ENCODE measurements around the gene MTFR1L.
A peak's percentile ranks its signal among the peaks of the same experiment; 100 is the strongest.

MTFR1L gene

DNA sequence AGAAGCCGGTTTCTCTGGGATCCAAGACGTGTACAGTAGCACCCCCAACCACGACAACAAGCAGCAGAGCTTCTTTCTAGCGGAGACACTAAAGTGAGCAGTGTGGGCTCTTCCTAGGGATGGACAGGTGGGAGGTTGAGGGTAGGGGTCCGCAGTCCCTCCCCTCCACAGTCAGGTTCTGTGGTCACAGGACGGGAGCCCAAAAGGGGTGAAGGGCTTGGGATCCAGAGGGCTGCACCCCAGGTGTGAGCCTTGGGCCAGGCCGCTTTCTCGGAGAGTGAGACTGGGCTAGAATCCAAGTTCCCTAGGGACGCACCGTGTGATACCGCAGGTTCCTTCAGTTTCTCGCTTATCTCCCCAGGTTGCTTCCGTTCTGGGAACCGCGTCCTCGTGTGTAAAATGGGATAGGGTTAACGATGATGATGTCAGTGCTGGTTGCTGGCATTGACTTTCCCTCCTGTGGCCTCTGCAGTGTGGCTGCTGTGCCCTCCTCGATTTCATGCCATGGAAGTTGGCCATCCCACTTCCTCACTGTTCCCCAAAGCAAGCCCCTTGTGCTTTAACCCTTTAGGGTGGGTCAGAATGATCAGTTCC is 37.0 kb upstream of the MTFR1L start:
- no peaks in the 10 kb centered on the region for H3K36me3 Mint-ChIP-seq (ENCODE audit: low read depth)
- DNase-seq (ENCODE audit: low spot score), result no peak
- peaks cover 21% of the 10 kb centered on the region for H3K27me3 Mint-ChIP-seq (ENCODE audit: low read depth)
- H3K4me3 Mint-ChIP-seq, result no peak overlapping the region
- no peak overlapping the region for H3K27ac Mint-ChIP-seq
- H3K4me1 Mint-ChIP-seq (ENCODE audit: low read depth), result no peaks in the 10 kb centered on the region
- no peaks in the 10 kb centered on the region for H3K9me3 Mint-ChIP-seq

DNA sequence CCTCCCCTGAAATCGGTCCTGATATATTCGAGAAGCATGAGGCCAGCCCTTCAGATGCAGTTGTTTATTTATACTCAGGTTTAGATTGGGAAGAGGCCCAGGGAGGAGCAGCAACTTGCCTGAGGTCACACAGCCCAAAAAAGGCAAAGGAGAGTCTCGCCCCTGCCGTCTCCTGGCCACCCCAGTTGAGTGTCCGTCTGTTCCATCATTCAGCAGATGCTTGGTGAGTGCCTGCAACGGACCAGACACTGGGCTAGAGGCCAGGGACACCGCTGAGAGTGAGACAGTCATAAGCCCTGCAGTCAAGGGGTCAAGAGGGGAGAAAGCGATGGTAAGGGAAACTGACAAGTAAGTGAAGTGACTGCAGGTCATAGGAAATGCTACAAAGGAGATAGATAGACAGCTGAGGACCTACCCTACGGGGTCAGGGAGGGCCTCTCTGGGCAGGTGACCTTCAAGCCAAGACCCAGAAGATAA is 35.1 kb upstream of the MTFR1L start:
- Mint-ChIP-seq H3K27me3 (ENCODE audit: low read depth) (peaks cover 16% of the 10 kb centered on the region), H3K36me3 (ENCODE audit: low read depth) (no peaks in the 10 kb centered on the region), H3K27ac (no peak overlapping the region), H3K4me3 (no peak overlapping the region), H3K9me3 (no peaks in the 10 kb centered on the region), H3K4me1 (ENCODE audit: low read depth) (no peaks in the 10 kb centered on the region)
- DNase-seq (ENCODE audit: low spot score), result no peak

DNA sequence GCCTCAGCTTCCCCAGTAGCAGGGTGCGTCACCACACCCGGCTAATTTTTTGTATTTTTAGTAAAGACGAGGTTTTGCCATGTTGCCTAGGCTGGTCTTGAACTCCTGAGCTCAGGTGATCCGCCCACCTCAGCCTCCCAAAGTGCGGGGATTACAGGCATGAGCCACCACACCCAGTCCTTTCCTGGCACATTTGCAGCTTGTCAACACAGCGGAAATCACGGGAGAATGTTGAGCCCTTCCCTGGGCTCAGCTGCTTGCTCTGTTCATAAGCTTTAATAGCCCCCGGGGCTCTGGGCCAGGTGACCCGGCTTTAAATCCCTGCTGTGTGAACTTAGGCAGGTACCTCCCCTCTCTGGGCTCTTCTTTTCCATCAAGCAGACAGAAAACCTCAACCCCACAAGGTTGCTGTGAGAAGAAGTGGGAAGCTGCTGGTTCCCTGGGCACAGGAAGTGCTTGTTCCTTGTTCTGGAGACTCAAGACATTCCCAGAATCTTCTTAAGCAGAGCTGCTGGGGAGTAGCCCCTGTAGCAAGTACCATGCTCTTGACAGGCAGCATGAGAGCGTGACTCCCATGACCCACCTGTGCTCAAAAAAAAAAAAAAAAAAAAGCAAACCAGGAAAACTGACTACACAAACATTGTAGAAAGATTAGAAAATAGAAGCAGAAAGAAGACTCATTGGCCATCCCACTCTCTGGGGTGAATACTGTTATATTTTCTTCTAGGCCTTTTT is 34.3 kb upstream of the MTFR1L start:
- H3K9me3 Mint-ChIP-seq, result no peaks in the 10 kb centered on the region
- H3K4me3 Mint-ChIP-seq, result no peak overlapping the region
- DNase-seq (ENCODE audit: low spot score), result no peak
- no peaks in the 10 kb centered on the region for H3K36me3 Mint-ChIP-seq (ENCODE audit: low read depth)
- peaks cover 14% of the 10 kb centered on the region for H3K27me3 Mint-ChIP-seq (ENCODE audit: low read depth)
- no peak overlapping the region for H3K27ac Mint-ChIP-seq
- H3K4me1 Mint-ChIP-seq (ENCODE audit: low read depth), result no peaks in the 10 kb centered on the region

DNA sequence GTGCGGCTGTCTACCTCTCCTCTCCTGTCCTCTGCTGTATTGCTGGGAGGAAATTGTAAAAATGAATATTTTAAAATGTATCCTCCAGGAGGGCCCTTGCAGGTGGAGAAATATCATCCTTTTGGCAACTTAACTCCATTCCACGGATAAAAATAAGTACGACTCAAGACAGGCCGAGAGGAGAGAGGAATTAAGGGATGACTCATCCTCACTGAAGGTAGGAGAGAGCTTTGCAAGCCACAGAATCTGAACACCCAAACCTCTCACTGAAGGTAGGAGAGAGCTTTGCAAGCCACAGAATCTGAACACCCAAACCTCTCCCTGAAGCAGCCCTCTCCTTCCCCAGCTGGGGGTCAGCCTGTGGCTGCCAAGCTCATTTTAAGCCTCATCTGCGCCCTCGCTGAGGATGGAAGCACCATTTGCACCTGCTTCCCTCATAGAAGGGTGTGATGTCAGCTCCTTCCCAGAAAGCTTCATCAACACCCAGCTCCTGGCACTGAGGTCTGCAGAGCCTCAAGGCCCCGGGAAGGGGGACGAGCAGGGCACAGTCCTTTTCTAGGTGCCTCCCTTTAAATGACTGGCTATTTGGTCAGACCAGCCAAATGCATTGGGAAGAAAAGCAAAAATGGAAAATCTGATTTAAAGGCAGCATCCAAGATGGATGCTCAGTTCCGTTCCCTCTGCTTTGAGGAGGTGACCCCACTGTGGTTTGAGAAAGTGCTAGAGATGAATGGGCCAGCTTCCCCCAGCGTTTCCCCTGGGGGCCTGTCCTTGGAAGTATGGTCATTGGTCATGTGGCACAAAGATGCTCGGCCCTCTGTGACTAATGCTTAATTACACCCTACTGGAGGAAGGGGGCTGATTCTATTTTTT is 32.6 kb upstream of the MTFR1L start:
- no peak for DNase-seq (ENCODE audit: low spot score)
- Mint-ChIP-seq H3K27ac (no peak overlapping the region), H3K4me1 (ENCODE audit: low read depth) (no peaks in the 10 kb centered on the region), H3K27me3 (ENCODE audit: low read depth) (peaks cover 18% of the 10 kb centered on the region), H3K4me3 (no peak overlapping the region), H3K36me3 (ENCODE audit: low read depth) (no peaks in the 10 kb centered on the region), H3K9me3 (no peaks in the 10 kb centered on the region)

DNA sequence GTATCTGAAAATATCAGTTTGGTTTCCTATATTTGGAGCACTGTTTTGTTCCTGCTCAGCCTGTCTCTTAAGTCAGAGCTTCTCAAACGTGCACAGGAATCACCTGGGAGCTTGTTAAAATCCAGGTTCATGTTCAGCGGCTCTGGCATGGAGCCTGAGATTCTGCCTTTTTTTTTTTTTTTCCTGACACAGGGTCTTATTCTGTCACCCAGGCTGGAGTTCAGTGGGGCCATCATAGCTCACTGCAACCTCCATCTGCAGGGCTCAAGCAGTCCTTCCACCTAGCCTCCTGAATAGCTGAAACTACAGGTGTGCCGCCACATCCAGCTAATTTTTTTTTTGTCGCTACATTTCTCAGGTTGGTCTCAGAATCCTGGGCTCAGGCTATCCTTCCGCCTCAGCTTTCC is 32.0 kb upstream of the MTFR1L start:
- Mint-ChIP-seq H3K4me3 (no peak overlapping the region), H3K4me1 (ENCODE audit: low read depth) (no peaks in the 10 kb centered on the region), H3K27me3 (ENCODE audit: low read depth) (peaks cover 16% of the 10 kb centered on the region), H3K27ac (no peak overlapping the region), H3K36me3 (ENCODE audit: low read depth) (no peaks in the 10 kb centered on the region), H3K9me3 (no peaks in the 10 kb centered on the region)
- DNase-seq (ENCODE audit: low spot score), result no peak

DNA sequence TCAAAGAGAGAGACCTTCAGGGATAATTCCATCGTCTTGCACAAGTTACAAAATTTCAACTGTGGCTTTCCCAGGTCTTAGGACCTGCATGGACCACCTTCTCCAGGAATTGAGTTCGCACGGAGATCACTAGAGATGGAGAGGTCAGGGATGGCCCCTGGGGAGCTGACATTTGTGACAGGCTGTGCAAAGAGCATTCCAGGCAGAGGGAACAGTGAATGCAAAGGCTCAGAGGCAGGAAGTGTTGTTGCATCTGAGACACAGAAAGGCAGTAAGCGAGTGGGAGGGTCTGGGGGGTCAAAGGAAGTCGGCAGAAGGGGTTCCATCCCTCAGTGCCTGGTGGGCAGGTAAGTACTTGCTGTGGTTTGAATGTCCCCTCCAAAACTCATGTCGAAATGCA is 29.3 kb upstream of the MTFR1L start:
- no peaks in the 10 kb centered on the region for H3K36me3 Mint-ChIP-seq (ENCODE audit: low read depth)
- H3K4me3 Mint-ChIP-seq, result no peak overlapping the region
- no peaks in the 10 kb centered on the region for H3K4me1 Mint-ChIP-seq (ENCODE audit: low read depth)
- no peak for DNase-seq (ENCODE audit: low spot score)
- H3K27ac Mint-ChIP-seq, result no peak overlapping the region
- no peaks in the 10 kb centered on the region for H3K9me3 Mint-ChIP-seq
- peaks cover 28% of the 10 kb centered on the region for H3K27me3 Mint-ChIP-seq (ENCODE audit: low read depth)

DNA sequence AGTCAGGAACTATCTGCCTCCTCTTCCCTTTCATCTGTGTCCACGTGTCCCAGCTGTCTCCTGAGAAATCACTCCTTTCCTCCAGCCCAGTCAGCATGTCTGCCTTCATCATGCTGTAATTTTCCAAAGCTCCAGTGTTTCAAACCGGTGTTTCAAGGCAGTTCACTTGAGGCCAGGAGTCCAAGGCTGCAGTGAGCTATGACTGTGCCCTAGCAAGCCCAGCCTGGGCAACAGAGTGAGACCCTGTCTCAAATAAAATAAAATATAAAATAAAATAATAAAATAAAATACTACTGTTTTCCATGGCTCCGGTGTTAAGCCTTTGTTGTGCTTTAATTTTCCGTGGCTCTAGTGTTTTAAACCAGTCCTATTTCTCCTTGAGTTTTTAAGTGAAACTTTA is 27.6 kb upstream of the MTFR1L start:
- peak overlapping the region; percentile 41 for H3K27ac Mint-ChIP-seq
- peaks cover 9% of the 10 kb centered on the region for H3K4me1 Mint-ChIP-seq (ENCODE audit: low read depth)
- H3K36me3 Mint-ChIP-seq (ENCODE audit: low read depth), result no peaks in the 10 kb centered on the region
- H3K4me3 Mint-ChIP-seq, result no peak overlapping the region
- H3K9me3 Mint-ChIP-seq, result no peaks in the 10 kb centered on the region
- no peak for DNase-seq (ENCODE audit: low spot score)
- H3K27me3 Mint-ChIP-seq (ENCODE audit: low read depth), result peaks cover 40% of the 10 kb centered on the region

DNA sequence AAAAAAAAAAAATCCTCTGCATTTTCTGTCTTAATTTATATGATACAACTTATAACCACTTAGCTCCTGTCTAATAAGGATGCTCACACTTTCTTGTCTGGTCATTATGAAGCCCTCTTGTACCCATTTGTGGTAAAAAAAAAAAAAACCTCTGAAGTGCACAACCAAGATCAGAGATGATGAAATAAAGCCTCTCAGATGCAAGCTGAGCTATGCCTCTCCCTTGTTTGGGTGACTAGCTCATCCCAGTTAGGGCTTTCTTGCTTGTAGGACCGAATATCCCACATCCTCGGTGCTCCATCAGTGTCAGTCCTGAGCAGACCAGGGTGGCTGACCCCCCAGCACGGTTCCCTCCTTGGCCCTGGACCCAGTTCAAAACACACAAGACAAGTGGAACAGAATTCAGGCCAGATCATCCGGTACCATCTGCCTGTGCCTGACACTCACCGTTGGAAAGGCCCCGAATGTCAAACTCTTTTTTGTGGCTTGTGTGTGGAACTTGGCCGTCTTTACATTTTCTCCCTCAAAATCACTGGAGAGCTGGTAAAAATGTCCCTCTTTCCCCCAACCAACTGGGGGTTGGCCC is 26.1 kb upstream of the MTFR1L start:
- DNase-seq (ENCODE audit: low spot score), result no peak
- H3K36me3 Mint-ChIP-seq (ENCODE audit: low read depth), result no peaks in the 10 kb centered on the region
- peaks cover 16% of the 10 kb centered on the region for H3K4me1 Mint-ChIP-seq (ENCODE audit: low read depth)
- H3K27ac Mint-ChIP-seq, result no peak overlapping the region
- H3K9me3 Mint-ChIP-seq, result no peaks in the 10 kb centered on the region
- peaks cover 42% of the 10 kb centered on the region for H3K27me3 Mint-ChIP-seq (ENCODE audit: low read depth)
- H3K4me3 Mint-ChIP-seq, result no peak overlapping the region

DNA sequence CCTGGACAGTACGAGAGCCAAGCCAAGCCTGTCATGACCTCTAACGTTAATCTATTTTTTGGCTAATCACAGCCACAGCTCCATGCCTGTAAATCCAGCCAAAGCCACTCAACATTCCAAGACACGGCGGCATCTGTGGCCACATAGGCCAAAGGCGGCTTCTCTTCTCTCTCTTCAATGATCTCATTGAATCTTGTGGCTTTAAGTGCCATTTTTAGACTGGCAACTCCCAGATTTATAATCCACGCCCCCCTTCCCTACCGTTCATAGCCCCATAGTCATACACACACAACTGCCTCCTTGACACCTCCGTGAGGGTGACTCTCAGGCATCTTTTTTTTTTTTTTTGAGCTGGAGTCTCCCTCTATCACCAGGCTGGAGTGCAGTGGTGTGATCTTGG is 25.4 kb upstream of the MTFR1L start:
- H3K36me3 Mint-ChIP-seq (ENCODE audit: low read depth), result no peaks in the 10 kb centered on the region
- H3K27me3 Mint-ChIP-seq (ENCODE audit: low read depth), result peaks cover 42% of the 10 kb centered on the region
- no peaks in the 10 kb centered on the region for H3K9me3 Mint-ChIP-seq
- peaks cover 16% of the 10 kb centered on the region for H3K4me1 Mint-ChIP-seq (ENCODE audit: low read depth)
- H3K4me3 Mint-ChIP-seq, result no peak overlapping the region
- H3K27ac Mint-ChIP-seq, result no peak overlapping the region
- DNase-seq (ENCODE audit: low spot score), result no peak

DNA sequence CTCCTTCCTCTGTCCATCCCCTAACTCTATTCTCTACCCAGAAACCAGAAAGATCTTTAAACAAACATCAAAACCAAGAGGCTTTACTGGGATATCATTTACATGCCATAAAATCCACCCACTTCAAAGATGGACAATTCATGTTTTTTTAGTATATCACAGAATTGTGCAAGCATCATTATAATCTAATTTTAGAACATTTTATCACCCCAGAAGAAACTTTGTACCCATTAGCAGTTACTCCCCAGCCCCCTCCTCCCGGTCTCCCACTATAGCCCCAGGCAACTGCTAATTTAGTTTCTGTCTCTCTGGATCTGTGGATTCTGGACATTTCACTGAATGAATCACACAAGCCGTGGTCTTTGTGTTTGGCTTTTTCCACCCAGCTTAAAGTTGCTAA is 24.5 kb upstream of the MTFR1L start:
- Mint-ChIP-seq H3K36me3 (ENCODE audit: low read depth) (no peaks in the 10 kb centered on the region), H3K27me3 (ENCODE audit: low read depth) (peaks cover 39% of the 10 kb centered on the region), H3K9me3 (no peaks in the 10 kb centered on the region), H3K4me3 (no peak overlapping the region), H3K27ac (no peak overlapping the region), H3K4me1 (ENCODE audit: low read depth) (peaks cover 16% of the 10 kb centered on the region)
- no peak for DNase-seq (ENCODE audit: low spot score)

DNA sequence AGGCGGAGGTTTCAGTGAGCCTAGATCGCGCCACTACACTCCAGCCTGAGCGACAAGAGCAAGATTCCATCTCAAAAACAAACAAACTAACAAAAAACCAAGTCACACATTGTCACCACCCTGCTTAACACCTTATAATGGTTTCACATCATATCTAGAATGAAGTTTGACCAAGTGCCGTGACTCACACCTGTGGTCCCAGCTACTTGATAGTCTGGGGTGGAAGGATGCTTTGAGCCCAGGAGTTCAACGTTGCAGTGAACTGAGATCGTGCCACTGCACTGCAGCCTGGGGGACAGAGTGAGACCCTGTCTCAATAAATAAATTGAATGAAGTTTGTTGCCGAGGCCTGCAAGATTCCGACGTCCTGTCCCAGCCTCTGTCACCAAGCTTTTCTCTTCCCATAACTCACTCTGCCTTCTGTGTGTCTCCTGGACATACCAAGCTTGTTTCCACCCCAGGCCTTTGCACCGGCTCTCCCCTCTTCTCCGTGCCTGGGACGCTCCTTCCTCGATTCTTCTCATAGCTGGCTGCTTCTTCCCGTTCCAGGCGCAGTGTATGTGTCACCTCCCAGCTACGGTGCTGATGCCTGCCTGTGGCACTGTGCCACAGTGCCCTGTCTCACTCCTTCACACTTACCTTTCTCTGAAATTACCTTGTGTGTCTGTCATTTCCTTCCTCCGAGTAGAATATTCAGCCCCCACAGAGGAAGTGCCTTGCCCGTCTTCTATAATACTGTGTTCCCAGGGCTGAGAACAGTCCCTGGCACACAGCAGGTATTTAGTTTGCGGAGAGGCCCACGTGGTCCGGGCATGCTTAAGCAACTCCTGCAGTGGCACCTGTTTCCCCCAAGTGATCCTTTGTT is 23.6 kb upstream of the MTFR1L start:
- DNase-seq (ENCODE audit: low spot score), result no peak
- peaks cover 47% of the 10 kb centered on the region for H3K27me3 Mint-ChIP-seq (ENCODE audit: low read depth)
- H3K4me3 Mint-ChIP-seq, result peak overlapping the region; percentile 9
- H3K27ac Mint-ChIP-seq, result no peak overlapping the region
- peaks cover 21% of the 10 kb centered on the region for H3K4me1 Mint-ChIP-seq (ENCODE audit: low read depth)
- no peaks in the 10 kb centered on the region for H3K36me3 Mint-ChIP-seq (ENCODE audit: low read depth)
- no peaks in the 10 kb centered on the region for H3K9me3 Mint-ChIP-seq

DNA sequence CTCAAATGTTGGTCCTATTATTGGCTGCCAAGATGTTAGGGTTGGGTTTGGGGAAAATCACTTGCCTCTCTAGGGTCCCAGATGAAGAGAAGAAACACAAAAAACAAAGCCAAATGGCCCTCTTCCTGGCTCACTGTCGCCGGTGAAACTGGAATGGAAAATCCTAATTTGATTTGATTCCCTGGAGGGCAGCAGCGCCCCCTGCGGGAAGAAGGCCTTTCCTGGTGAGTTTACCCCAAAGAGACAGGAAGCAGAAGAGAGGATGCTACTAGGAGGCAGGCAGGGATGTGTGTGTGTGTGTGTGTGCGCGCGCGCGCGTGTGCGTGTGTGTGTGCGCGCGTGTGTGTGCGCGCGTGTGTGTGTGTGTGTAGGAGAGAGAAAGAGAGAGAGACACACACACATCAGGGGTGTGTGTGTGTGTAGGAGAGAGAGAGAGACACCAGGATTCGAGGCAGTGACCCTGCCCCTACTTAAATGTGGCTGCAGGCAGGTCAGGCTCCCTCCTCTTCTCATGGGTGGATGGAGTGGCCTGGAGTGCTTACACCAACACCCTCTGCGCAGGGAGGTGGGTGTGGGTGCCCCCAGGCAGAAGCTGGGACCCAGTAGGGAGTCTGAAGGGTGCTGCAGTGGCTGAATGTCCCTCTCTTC is 22.8 kb upstream of the MTFR1L start:
- no peaks in the 10 kb centered on the region for H3K9me3 Mint-ChIP-seq
- H3K4me3 Mint-ChIP-seq, result peak overlapping the region; percentile 9
- peak; percentile 68 for DNase-seq (ENCODE audit: low spot score)
- H3K36me3 Mint-ChIP-seq (ENCODE audit: low read depth), result no peaks in the 10 kb centered on the region
- peaks cover 50% of the 10 kb centered on the region for H3K27me3 Mint-ChIP-seq (ENCODE audit: low read depth)
- H3K4me1 Mint-ChIP-seq (ENCODE audit: low read depth), result peaks cover 21% of the 10 kb centered on the region
- H3K27ac Mint-ChIP-seq, result peak overlapping the region; percentile 47

DNA sequence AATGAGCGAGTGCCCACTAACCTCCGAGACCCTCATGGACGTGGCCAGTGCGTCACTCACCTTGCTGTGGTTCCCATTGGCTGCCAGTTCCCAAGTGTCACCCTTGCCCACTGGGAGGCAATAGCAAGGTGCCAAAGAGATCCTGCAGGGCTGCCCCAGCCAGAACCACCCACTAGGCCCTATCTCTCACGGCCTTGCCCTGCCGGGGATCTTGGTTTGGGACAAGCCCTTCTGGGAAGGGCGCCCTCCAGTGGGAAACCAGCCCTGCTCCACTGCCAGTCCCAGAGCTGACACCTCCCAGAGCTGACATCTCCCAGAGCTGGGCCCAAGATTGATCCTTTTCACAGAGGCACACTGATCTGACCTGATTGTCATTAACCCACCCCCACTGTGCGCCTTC is 21.8 kb upstream of the MTFR1L start:
- H3K36me3 Mint-ChIP-seq (ENCODE audit: low read depth), result no peaks in the 10 kb centered on the region
- H3K9me3 Mint-ChIP-seq, result no peaks in the 10 kb centered on the region
- peaks cover 55% of the 10 kb centered on the region for H3K27me3 Mint-ChIP-seq (ENCODE audit: low read depth)
- H3K27ac Mint-ChIP-seq, result peak overlapping the region; percentile 23
- H3K4me3 Mint-ChIP-seq, result no peak overlapping the region
- H3K4me1 Mint-ChIP-seq (ENCODE audit: low read depth), result peaks cover 29% of the 10 kb centered on the region
- DNase-seq (ENCODE audit: low spot score), result no peak
